ENCODE results near the gene SMIM9. TPM values are rescaled to one million over a fixed set of nuclear protein-coding genes. Genes with fewer than 3 reads are reported as not detected.

The SMIM9 gene
- total RNA-seq, 4 donors from 2014 or later: not detected

- no peak for TF ChIP-seq CTCF (IDR thresholded peaks at IDR 0.05; ENCODE audit: low read depth)
Measured at GRCh38 chrX:154829926-154830442, 4.5 kb downstream of the SMIM9 start.

- TF ChIP-seq CTCF (IDR thresholded peaks at IDR 0.05; ENCODE audit: low read depth): no peak
Measured at GRCh38 chrX:154829134-154829533, 5.3 kb downstream of the SMIM9 start.

- TF ChIP-seq CTCF (IDR thresholded peaks at IDR 0.05; ENCODE audit: low read depth): no peak
Measured at GRCh38 chrX:154828016-154828408, 6.5 kb downstream of the SMIM9 start.

- no peak for TF ChIP-seq CTCF (IDR thresholded peaks at IDR 0.05; ENCODE audit: low read depth)
Measured at GRCh38 chrX:154827194-154828015, 7.1 kb downstream of the SMIM9 start.

GRCh38 chrX:154824638-154825037 is 9.8 kb downstream of the SMIM9 start:
- TF ChIP-seq CTCF (IDR thresholded peaks at IDR 0.05; ENCODE audit: low read depth): no peak

GRCh38 chrX:154822029-154822428 is 12.4 kb downstream of the SMIM9 start:
- TF ChIP-seq CTCF (IDR thresholded peaks at IDR 0.05; ENCODE audit: low read depth): no peak

GRCh38 chrX:154821523-154821922 is 12.9 kb downstream of the SMIM9 start:
- no peak for TF ChIP-seq CTCF (IDR thresholded peaks at IDR 0.05; ENCODE audit: low read depth)
